GM19099 (cell line): ENCODE data around the gene PRM3.
A peak's percentile ranks its signal among the peaks of the same experiment; 100 is the strongest.

Experiments used
- POLR2A ChIP-seq: IDR thresholded peaks from 3 replicates; pipeline ENCODE4 v1.6.1; 2011; ENCODE audit warnings: low read depth; ENCODE audit not compliant: insufficient read length; ENCODE audit errors: extremely low read depth

PRM3 gene

DNA sequence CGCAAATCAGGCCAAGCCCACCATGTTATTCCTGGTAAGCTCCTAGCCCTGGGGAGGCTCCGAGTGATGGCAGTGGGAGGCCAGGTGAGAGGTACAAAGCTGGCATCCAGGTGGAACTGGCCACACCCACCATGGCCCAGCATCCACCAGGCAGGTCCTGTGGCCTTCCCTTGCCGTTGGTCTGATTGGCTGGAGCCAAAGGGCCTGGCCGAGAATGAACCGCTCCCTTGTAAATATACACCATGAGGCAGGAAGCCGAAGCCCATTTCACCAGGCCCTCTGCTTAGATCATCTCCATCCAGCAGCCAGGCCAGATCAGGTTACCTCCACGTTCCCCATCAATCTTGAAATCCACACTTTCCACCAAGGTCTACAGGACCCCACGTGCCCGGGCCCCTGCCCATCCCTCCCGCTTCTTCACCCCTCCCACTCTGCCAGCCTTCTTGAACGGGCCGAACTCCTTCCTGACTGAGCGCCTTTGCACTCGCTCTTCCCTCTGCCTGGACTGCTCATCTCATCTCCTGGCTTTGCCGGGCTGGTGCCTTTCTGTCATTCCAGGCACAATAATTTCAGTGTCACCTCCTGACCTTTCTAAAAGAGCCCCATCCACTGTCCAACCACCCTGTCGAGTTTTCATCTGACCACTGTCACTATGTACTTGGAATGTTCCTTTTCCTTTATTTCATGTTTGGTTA lies 23.2 kb downstream of the PRM3 start:
- TF ChIP-seq POLR2A: peak; percentile 35

GRCh38 chr16:11249233-11250061 lies 24.0 kb downstream of the PRM3 start:
- no peak for TF ChIP-seq POLR2A

DNA sequence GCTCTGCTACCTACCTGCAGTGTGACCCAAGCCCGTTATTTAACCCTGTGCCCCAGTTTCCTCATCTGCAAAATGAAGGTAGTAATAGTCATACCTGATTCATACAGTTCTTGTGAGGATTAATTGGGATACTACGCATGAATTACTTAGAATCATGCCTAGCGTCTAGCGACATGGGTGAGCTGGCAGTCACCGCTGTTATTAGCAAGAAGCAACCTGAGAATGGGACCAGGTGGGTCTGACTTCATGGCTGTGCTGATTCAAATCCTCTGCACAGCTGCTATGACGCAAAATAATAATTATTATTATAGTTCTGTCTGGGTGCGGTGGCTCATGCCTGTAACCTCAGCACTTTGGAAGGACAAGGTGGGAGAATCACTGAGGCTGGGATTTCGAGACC lies 25.3 kb downstream of the PRM3 start:
- TF ChIP-seq POLR2A: no peak

DNA sequence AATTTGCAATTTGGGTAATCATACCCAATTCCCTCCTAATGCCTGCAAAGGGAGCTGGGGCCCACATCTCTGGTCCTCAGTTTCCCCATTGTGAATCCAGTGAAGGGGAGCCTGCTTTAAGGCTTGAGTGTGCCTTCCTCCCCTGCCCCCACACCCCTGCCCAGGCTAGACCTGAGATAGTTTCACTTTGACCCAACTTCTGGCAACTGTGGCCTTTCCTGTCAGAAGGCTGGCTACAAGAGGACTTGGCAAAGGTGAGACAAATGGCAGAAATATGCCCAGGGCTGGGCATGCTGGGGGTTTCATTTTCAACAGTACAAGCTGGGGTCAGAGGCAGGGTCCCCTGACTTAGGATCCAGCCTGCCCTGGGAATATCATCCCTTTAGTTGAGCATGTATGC lies 27.4 kb downstream of the PRM3 start:
- TF ChIP-seq POLR2A: no peak

DNA sequence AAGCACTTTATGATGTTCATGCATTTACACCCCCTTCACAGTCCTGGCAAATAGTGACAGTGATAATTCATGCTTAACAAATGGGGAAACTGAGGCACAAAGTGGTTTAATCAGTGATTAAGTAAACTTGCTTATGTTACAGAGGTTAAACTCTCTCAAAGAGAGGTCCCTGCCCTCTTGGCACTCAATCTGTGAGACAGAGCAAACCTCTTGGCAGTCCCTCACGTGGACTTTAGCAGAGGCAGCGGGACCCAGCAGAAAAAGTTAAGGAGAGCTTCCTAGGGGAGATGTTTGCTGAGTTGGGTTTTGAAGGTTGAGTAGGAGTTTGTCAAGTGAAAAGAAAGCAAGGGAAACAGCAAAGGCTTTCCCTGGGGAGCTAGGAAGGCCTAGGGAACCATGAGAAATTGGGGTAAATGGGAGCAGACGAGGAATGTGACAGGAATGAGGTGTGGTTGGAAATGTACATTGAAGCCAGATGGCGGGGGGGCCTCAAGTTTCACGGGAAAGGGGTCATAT lies 28.1 kb downstream of the PRM3 start:
- TF ChIP-seq POLR2A: no peak

- TF ChIP-seq POLR2A: no peak
Observed at GRCh38 chr16:11242658-11243057, 30.8 kb downstream of the PRM3 start.

- TF ChIP-seq POLR2A: no peak
Observed at GRCh38 chr16:11241480-11242204, 31.8 kb downstream of the PRM3 start.

GRCh38 chr16:11240636-11241473 lies 32.6 kb downstream of the PRM3 start:
- no peak for TF ChIP-seq POLR2A

GRCh38 chr16:11239644-11240632 lies 33.5 kb downstream of the PRM3 start:
- no peak for TF ChIP-seq POLR2A

- TF ChIP-seq POLR2A: no peak
Observed at GRCh38 chr16:11238272-11239202, 34.9 kb downstream of the PRM3 start.

DNA sequence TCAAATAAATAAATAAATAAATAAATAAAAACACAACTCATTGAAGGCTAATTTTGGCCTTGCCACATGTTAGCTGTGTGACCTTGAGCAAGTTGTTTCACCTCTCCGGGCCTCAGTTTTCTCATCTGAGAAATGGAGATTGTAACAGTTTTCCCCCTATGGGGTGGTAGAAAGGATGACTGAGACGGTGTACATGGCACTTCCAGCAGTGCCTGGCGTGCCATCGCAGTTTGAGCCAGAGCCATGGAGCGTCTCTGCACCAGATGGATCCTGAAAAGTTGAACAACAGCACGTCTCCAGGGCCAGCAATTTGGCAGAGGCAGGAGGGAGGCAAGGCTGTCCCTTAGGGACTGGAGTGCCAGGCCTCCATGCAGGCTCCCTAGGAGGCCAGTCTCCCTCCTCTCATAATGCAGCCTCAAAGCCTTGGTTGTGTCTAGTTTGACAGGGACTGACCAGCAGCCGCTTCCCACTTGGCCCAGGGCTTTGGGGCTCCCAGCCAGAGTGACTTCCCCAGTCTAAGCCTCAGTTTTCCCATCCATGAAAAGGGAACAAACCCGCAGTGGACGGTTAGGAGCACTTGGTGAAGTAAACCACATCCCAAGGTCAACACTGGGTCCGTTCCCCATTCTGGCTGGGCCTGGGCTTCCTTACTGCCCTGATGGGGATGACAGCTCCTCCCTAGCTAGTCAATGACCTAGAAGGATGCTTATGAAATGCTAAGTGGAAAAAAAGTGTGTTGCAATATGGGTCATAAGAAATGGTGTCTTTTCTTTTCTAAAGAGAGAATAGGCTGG lies 36.8 kb downstream of the PRM3 start:
- TF ChIP-seq POLR2A: no peak

GRCh38 chr16:11235703-11235991 lies 37.8 kb downstream of the PRM3 start:
- no peak for TF ChIP-seq POLR2A
